Stimulated activated CD8-positive, alpha-beta memory T cell treated with anti-CD3 and anti-CD28 coated beads, Interleukin-7, amount 100 ng/mL, for 24 hours (primary cell): ENCODE data around the gene CDNF.
"Not testable (repeated sequence)": the region's sequence is repeated elsewhere in the genome, so short reads cannot be mapped to it uniquely, and the experiment has no call there.

Experiments used
- DNase-seq: peaks from one replicate; pipeline ENCODE4 v3.0.0-alpha.2; 2020; ENCODE audit warnings: low read depth

Gene CDNF

GRCh38 chr10:14838582-14839304 lies 906 bp upstream of the CDNF start:
- no peak for DNase-seq

GRCh38 chr10:14837003-14837756 lies 657 bp downstream of the CDNF start:
- DNase-seq, result no peak

GRCh38 chr10:14836208-14836607 lies 1.6 kb downstream of the CDNF start:
- no peak for DNase-seq

GRCh38 chr10:14833106-14833505 lies 4.7 kb downstream of the CDNF start:
- DNase-seq, result no peak

- DNase-seq, result no peak
Observed at GRCh38 chr10:14826076-14826829, 11.6 kb downstream of the CDNF start.

- no peak for DNase-seq
Observed at GRCh38 chr10:14823966-14824365, 13.9 kb downstream of the CDNF start.

- DNase-seq, result no peak
Observed at GRCh38 chr10:14822879-14823755, 14.7 kb downstream of the CDNF start.

GRCh38 chr10:14821635-14822375 lies 16.0 kb downstream of the CDNF start:
- DNase-seq, result no peak

- DNase-seq, result no peak
Observed at GRCh38 chr10:14820775-14821154, 17.1 kb downstream of the CDNF start.

- DNase-seq, result no peak
Observed at GRCh38 chr10:14820010-14820774, 17.6 kb downstream of the CDNF start.

- DNase-seq, result not testable (repeated sequence)
Observed at GRCh38 chr10:14816717-14817116, 21.1 kb downstream of the CDNF start.

GRCh38 chr10:14815681-14816080 lies 22.2 kb downstream of the CDNF start:
- DNase-seq, result no peak

- no peak for DNase-seq
Observed at GRCh38 chr10:14812271-14812670, 25.6 kb downstream of the CDNF start.

- no peak for DNase-seq
Observed at GRCh38 chr10:14810969-14811953, 26.6 kb downstream of the CDNF start.

GRCh38 chr10:14806318-14806717 lies 31.5 kb downstream of the CDNF start:
- no peak for DNase-seq

GRCh38 chr10:14803827-14804226 lies 34.0 kb downstream of the CDNF start:
- DNase-seq, result no peak

GRCh38 chr10:14801723-14802122 lies 36.1 kb downstream of the CDNF start:
- DNase-seq, result no peak

GRCh38 chr10:14800397-14800796 lies 37.4 kb downstream of the CDNF start:
- DNase-seq, result no peak

GRCh38 chr10:14798636-14799035 lies 39.2 kb downstream of the CDNF start:
- no peak for DNase-seq
